ENCODE results near the gene APH1A. TPM values are rescaled to one million over a fixed set of nuclear protein-coding genes. Genes with fewer than 3 reads are reported as not detected.

The APH1A gene
- total and polyA plus RNA-seq, 9 of the 15 experiments (the other 6 are each of a cell fraction or from before 2014, with no cell fraction given), result 5.6 to 123 (median 77.0) TPM

- TF ChIP-seq ATF3 (IDR thresholded peaks at IDR 0.05), result no peak
- TF ChIP-seq ATF3 (CRISPR knock-in tag; conservative IDR thresholded peaks at IDR 0.05), result no peak; the same call in 1 of the 2 replicates
- no peak for TF ChIP-seq ZNF583 (CRISPR knock-in tag; IDR thresholded peaks at IDR 0.05)
- TF ChIP-seq ZBTB34 (CRISPR knock-in tag; IDR thresholded peaks at IDR 0.05), result no peak
- no peak for TF ChIP-seq SRSF9 (IDR thresholded peaks at IDR 0.05; ENCODE audit: borderline replicate concordance, low read depth, low read length)
- peak; percentile 17; the same call in 1 of the 2 replicates for TF ChIP-seq HES1 (IDR thresholded peaks at IDR 0.05; ENCODE audit: low read depth)
- no peak for TF ChIP-seq BACH1 (tag; IDR thresholded peaks at IDR 0.05)
- TF ChIP-seq MXD1 (CRISPR knock-in tag; IDR thresholded peaks at IDR 0.05; ENCODE audit: borderline replicate concordance, poor library complexity, severe bottlenecking), result no peak
- no peak for TF ChIP-seq HDAC6 (IDR thresholded peaks at IDR 0.05; ENCODE audit: low read depth, low read length)
- peak; percentile 37 for TF ChIP-seq SAP30 (IDR thresholded peaks at IDR 0.05; ENCODE audit: borderline replicate concordance, insufficient read depth, low read depth, low read length, poor library complexity, severe bottlenecking)
- peak; percentile 64; the same call in 1 of the 2 replicates for TF ChIP-seq PBX2 (CRISPR knock-in tag; IDR thresholded peaks at IDR 0.05; ENCODE audit: low read depth)
- TF ChIP-seq PBX2 (tag; conservative IDR thresholded peaks at IDR 0.05; ENCODE audit: low read depth), result peak; percentile 99
- TF ChIP-seq RFX5 (IDR thresholded peaks at IDR 0.05; ENCODE audit: low read depth, low read length), result no peak
- no peak for TF ChIP-seq FIP1L1 (IDR thresholded peaks at IDR 0.05; ENCODE audit: low read depth, low read length, poor library complexity, severe bottlenecking)
- no peak for TF ChIP-seq ZNF239 (CRISPR knock-in tag; IDR thresholded peaks at IDR 0.05)
- TF ChIP-seq ZKSCAN8 (CRISPR knock-in tag; IDR thresholded peaks at IDR 0.05), result no peak
- no peak for TF ChIP-seq RUNX1 (IDR thresholded peaks at IDR 0.05; ENCODE audit: low read depth)
- no peak for TF ChIP-seq ELF2 (CRISPR knock-in tag; IDR thresholded peaks at IDR 0.05)
- no peak for TF ChIP-seq SREBF1 (IDR thresholded peaks at IDR 0.05; ENCODE audit: borderline replicate concordance, low read depth, low read length)
- TF ChIP-seq HNRNPK (IDR thresholded peaks at IDR 0.05; ENCODE audit: low read depth, low read length, poor library complexity, severe bottlenecking), result no peak
- TF ChIP-seq SAFB (IDR thresholded peaks at IDR 0.05; ENCODE audit: borderline replicate concordance, low read depth, low read length), result no peak
- peak; percentile 19; the same call in 1 of the 2 replicates for TF ChIP-seq SMARCC2 (IDR thresholded peaks at IDR 0.05; ENCODE audit: low read depth)
Observed at GRCh38 chr1:150235852-150236613, 32.8 kb downstream of the APH1A start, which contains the start of gene ANP32E (continued).

Measured in K562 (cell line).